Effector memory CD8-positive, alpha-beta T cell (primary cell): ENCODE measurements around the gene KIAA0319L.

ENCODE experiments used
- ATAC-seq: fragments of 150-1000 bp; cut with Tn5 transposase; replicated peaks from 2 replicates; pipeline ENCODE4 v1.10.0; 2021; ENCODE audit warnings: mild to moderate bottlenecking, moderate library complexity
- DNase-seq, 3 experiments: peaks; one replicate each; pipeline ENCODE4 v3.0.0; 2021
- H3K27ac Mint-ChIP-seq, 2 donors: one replicate each; pipeline ENCODE4 v1.8.0; 2022; ENCODE audit warnings: mild to moderate bottlenecking in 2 of 2, mixed read lengths in 2 of 2, moderate library complexity in 2 of 2
- H3K27me3 Mint-ChIP-seq, 2 donors: one replicate each; pipeline ENCODE4 v1.8.0; 2022; ENCODE audit warnings: mixed read lengths in 2 of 2
- H3K36me3 Mint-ChIP-seq: one replicate; pipeline ENCODE4 v1.8.0; 2022; ENCODE audit warnings: mild to moderate bottlenecking, moderate library complexity, mixed read lengths; ENCODE audit not compliant: insufficient read depth
- H3K4me1 Mint-ChIP-seq, 2 donors: one replicate each; pipeline ENCODE4 v1.8.0; 2022; ENCODE audit warnings: low read depth in 2 of 2, mixed read lengths in 2 of 2
- H3K4me3 Mint-ChIP-seq, 2 donors: one replicate each; pipeline ENCODE4 v1.8.0; 2022; ENCODE audit warnings: mild to moderate bottlenecking in 2 of 2, mixed read lengths in 2 of 2, moderate library complexity in 2 of 2
- H3K9me3 Mint-ChIP-seq, 2 donors: one replicate each; pipeline ENCODE4 v1.8.0; 2022; ENCODE audit warnings: mixed read lengths in 2 of 2

Gene KIAA0319L

DNA sequence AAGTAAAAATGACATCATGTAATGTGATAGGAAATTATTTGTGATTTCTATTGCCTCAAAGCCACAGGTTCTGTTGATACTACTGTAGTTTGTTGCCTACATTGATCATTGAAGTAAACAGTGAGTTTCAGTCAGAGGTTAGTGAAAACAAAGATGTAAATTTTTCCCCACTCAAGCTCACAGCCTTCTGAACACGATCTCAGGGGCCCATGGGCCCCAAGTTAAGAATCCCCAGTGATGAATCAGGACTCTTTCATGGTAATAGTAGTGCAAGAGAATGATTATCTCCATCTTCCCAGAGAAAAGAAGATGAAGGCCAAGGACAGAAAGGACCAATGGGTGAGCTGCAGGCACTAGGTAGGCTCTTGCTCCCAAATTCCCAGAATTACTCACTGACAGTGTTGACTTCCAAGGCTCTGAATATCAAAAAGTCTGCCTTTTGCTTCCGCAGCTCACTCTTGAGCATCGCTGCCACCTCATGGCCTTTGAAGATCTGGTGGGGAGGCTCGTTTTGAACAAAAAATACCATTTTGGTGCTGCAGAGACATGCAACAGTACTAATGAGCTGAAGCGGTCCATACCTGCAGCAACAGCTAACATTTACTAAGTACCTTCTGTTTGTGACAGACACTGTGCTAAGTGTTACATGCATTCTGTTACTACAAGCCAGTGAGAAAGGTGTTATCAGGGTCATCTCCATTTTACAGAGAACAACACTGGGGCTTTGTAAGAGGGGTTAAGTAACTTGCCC, 113.3 kb downstream of the KIAA0319L start:
- H3K4me1 Mint-ChIP-seq = no peaks in the 10 kb centered on the region
- H3K9me3 Mint-ChIP-seq = no peaks in the 10 kb centered on the region
- no peak for DNase-seq
- no peak for ATAC-seq
- H3K4me3 Mint-ChIP-seq = no peak overlapping the region
- no peaks in the 10 kb centered on the region for H3K27me3 Mint-ChIP-seq
- no peak overlapping the region for H3K27ac Mint-ChIP-seq
- peaks cover 37% of the 10 kb centered on the region for H3K36me3 Mint-ChIP-seq

DNA sequence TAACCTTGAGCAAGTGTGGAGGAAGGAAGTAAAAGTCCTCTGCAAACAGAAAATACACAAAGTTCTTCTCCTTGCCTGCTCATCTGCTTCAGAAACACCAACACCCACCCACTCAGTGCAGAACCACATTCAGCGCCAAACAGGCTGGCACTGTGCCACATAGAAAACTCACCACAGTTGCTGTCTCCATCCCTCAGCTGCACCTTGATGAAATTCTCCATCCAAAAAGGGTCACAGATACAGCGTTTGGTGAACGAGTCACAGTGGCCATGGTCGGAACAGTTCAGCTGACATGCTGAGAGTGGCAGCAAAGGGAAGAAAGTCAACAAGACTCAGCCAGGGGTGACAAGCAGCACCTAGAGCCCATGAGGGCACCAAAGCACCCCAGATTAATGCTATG, 114.5 kb downstream of the KIAA0319L start:
- no peaks in the 10 kb centered on the region for H3K27me3 Mint-ChIP-seq
- no peak overlapping the region for H3K4me3 Mint-ChIP-seq
- DNase-seq (no peak), ATAC-seq (no peak)
- H3K27ac Mint-ChIP-seq = no peak overlapping the region
- no peaks in the 10 kb centered on the region for H3K9me3 Mint-ChIP-seq
- H3K36me3 Mint-ChIP-seq = peaks cover 27% of the 10 kb centered on the region
- no peaks in the 10 kb centered on the region for H3K4me1 Mint-ChIP-seq

DNA sequence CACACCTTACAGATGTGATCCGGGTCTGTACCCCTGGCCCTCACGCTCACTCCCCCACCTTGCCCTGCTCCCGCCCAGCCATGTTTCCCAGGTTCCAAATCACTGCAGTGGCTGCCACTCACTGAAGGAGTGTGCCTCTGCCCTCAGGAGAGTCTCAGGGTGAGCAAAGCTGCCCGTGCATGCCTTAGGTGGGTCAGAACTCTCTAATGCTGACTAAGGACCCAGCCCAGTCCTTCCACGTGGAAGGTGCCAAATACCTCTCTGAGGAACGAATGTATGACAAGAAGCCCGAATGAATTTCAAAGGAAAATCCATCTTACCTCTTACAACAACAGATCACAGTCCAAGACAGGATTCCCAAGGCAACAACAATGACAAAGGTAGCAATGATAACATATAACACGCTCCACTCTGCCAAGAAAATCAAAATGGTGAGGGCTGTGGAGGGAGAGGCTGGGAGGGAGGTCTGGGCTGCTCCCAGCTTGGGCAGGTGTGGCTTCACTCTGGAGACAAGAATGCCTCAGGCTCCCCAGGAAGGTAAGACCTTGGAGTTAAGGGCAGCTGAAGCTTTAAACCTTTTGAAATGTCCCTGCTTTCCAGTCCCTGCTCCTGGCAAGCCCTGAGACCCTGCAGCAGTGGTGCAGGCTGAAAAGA, 115.2 kb downstream of the KIAA0319L start:
- Mint-ChIP-seq H3K9me3 (no peaks in the 10 kb centered on the region), H3K27me3 (no peaks in the 10 kb centered on the region), H3K4me1 (no peaks in the 10 kb centered on the region), H3K36me3 (peaks cover 26% of the 10 kb centered on the region), H3K27ac (no peak overlapping the region), H3K4me3 (no peak overlapping the region)
- ATAC-seq (no peak), DNase-seq (no peak)

DNA sequence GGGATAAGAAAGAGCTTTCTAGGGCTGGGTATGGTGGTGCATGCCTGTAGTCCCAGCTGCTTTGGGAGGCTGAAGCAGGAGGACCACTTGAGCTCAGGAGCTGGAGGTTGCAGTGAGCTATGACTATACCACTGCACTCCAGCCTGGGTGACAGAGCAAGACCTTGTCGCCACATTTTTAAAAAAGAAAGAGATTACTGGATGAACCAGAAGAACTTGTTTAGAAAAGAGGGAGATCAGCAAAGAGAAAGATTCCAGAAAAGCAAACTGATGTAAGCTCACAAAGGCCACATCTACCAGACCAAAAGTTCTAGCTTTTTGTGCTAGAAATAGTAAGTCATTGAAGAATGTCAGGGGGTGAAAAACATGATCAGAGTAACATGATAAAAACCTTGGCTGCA, 117.6 kb downstream of the KIAA0319L start:
- peak overlapping the region; percentile 11 to 33 for H3K27ac Mint-ChIP-seq
- no peak for ATAC-seq
- no peaks in the 10 kb centered on the region for H3K27me3 Mint-ChIP-seq
- H3K9me3 Mint-ChIP-seq = no peaks in the 10 kb centered on the region
- H3K36me3 Mint-ChIP-seq = peaks cover 38% of the 10 kb centered on the region
- no peak overlapping the region for H3K4me3 Mint-ChIP-seq
- no peaks in the 10 kb centered on the region for H3K4me1 Mint-ChIP-seq
- no peak for DNase-seq

DNA sequence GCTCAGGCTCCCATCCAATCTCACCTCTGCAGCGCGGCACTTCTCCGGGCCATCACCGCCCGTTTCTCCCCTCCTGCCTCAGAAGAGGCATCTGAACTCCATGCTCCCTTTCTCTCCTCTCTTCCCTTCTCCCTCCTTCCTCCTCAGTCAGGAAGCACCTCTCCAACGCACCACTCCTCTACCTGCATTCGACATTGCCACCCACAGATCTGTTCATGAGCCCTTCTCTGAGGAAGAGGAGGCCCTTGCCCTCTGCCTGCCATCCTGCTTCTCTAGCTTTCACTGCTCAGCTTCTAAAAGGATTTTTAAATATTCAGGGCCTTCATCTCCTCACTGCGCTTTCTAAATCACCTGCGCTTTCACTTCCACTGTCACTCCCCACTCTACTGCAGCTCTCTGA, 120.0 kb downstream of the KIAA0319L start:
- DNase-seq = no peak
- Mint-ChIP-seq H3K27me3 (no peaks in the 10 kb centered on the region), H3K9me3 (no peaks in the 10 kb centered on the region), H3K4me3 (no peak overlapping the region), H3K36me3 (peaks cover 53% of the 10 kb centered on the region), H3K27ac (peak overlapping the region; percentile 11 to 33), H3K4me1 (peaks cover 0 to 1% of the 10 kb centered on the region in 2 donors)
- ATAC-seq = no peak

DNA sequence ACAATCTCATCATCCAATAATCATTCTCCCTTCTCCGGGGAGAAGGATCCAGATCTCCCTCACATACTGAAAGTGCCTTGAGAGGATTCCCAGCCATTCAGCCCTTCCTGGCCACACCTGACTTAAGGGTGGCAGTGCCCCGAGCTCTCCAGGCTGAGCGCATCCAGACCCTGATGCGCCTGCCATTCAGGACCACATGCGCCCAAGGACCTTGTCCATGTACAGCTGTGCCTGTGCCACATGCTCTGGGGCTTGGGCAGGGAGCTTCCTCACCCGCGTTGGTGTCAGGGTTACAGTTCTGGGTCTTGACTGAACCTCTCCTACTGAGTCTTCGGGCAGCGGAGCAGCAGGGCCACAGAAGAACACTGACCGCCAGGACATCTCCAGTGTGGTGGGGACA, 121.1 kb downstream of the KIAA0319L start:
- Mint-ChIP-seq H3K4me1 (peaks cover 0 to 1% of the 10 kb centered on the region in 2 donors), H3K4me3 (no peak overlapping the region), H3K27me3 (no peaks in the 10 kb centered on the region), H3K9me3 (no peaks in the 10 kb centered on the region), H3K36me3 (peaks cover 47% of the 10 kb centered on the region), H3K27ac (peak overlapping the region in 1 of 2 donors; percentile 33)
- DNase-seq (no peak), ATAC-seq (no peak)

DNA sequence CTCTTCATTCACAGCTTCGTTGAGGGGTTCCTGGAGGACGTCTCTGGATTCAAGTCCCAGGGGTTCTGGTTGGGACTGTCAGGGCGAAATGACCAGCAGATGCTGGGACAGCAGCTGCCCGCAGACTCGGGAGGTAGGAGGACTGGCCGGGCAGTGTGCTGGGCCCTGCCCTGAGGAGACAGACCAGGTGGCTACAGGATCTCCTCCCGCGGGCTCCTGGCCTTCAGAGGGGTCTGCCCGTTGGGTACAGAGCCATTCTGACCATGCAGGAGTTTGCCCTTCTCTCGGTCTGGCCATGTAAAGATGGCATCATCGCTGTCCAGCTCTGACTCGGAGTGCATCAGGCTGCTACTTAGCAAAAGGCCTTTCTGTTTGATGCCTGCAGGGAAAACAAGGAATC, 122.5 kb downstream of the KIAA0319L start:
- Mint-ChIP-seq H3K27me3 (no peaks in the 10 kb centered on the region), H3K9me3 (no peaks in the 10 kb centered on the region), H3K27ac (no peak overlapping the region), H3K36me3 (peaks cover 44% of the 10 kb centered on the region), H3K4me1 (peaks cover 0 to 1% of the 10 kb centered on the region in 2 donors), H3K4me3 (no peak overlapping the region)
- DNase-seq (no peak), ATAC-seq (no peak)

DNA sequence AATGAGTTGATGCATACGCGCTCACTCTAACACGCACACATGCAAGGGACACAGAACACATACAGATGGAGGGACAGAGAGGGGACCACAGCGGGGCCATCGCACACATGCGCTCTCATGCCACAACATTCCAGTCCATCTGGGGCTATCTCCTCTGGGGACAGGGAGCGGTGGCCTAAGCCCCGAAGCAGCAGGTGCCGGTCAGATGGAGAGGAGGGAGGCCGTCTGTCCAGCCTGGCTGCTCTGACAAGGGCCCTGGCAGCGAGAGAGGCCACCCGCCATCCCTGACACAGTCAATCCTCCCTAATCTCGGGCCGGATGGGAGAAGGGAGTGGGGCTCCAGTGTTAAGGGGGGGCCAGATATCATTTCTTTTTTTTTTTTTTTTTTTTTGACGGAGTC, 123.5 kb downstream of the KIAA0319L start:
- ATAC-seq (no peak), DNase-seq (no peak)
- Mint-ChIP-seq H3K27ac (peak overlapping the region in 1 of 2 donors; percentile 25), H3K4me1 (peaks cover 0 to 1% of the 10 kb centered on the region in 2 donors), H3K9me3 (no peaks in the 10 kb centered on the region), H3K4me3 (no peak overlapping the region), H3K36me3 (peaks cover 39% of the 10 kb centered on the region), H3K27me3 (no peaks in the 10 kb centered on the region)

DNA sequence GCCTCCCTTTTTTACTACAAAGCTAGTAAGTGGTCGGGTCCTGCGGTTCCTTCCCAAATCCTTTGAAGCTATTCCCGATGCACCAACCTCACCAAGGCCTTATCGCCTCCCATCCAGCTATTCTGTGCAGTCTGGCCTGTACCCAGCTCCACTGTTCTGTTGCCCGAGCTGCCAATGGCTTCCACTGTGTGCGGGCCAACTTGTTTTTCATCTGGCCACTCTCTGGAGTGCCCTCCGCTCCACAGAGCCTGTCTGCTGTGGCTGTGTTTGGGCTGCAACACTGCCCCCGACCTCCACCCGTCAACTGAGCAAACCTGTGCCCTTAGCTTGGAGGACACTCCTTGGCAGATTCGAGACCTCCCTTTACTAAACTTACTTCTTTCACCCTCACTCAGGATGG, 125.0 kb downstream of the KIAA0319L start:
- Mint-ChIP-seq H3K4me1 (peaks cover 0 to 1% of the 10 kb centered on the region in 2 donors), H3K36me3 (peaks cover 35% of the 10 kb centered on the region), H3K9me3 (no peaks in the 10 kb centered on the region), H3K27ac (no peak overlapping the region), H3K4me3 (no peak overlapping the region), H3K27me3 (no peaks in the 10 kb centered on the region)
- no peak for DNase-seq
- ATAC-seq = no peak

DNA sequence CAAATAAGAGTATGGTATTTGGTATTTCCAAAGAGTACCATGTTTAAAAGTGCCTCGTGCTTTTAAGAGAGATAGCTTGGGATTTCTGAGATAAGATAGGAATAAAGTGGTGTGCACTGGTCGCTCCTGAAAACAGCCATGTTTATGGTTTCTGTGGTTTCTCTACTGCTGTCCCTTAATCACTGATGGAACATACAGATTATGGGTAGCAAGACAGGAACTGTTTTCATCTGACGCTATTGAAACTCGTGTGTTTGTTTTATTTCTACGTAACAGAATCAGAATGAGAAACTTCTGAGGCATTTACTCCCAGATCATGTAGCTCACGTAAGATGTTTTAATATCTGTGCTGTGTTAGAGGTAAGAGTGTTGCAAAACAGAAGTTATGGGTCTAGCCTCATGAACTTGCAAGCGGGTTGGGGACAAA, 126.0 kb downstream of the KIAA0319L start:
- H3K36me3 Mint-ChIP-seq = peaks cover 29% of the 10 kb centered on the region
- no peak for ATAC-seq
- H3K27me3 Mint-ChIP-seq = no peaks in the 10 kb centered on the region
- no peaks in the 10 kb centered on the region for H3K9me3 Mint-ChIP-seq
- H3K27ac Mint-ChIP-seq = peak overlapping the region in 1 of 2 donors; percentile 0
- DNase-seq = no peak
- peaks cover 0 to 1% of the 10 kb centered on the region in 2 donors for H3K4me1 Mint-ChIP-seq
- no peak overlapping the region for H3K4me3 Mint-ChIP-seq

DNA sequence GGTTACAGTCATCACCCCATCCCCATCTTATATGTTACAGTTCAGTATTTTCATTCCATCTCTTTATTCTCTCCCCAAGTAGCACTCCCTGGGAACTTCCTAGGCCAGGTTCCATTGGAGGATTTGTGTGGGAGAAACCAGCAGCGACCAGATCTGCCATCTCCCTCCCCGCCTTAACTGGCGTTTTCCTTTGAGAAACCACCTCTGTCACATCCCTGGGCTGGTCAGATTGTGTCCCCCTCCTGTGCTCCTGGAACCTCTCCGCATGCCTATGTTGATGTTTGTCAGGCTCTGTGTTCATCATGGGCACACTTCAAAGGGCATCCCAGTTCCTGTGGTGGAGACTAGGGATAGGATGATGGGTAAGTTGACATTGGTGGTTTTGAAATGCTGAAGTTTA, 126.4 kb downstream of the KIAA0319L start:
- H3K36me3 Mint-ChIP-seq = peaks cover 27% of the 10 kb centered on the region
- ATAC-seq (no peak), DNase-seq (no peak)
- no peak overlapping the region for H3K27ac Mint-ChIP-seq
- peaks cover 0 to 1% of the 10 kb centered on the region in 2 donors for H3K4me1 Mint-ChIP-seq
- no peaks in the 10 kb centered on the region for H3K9me3 Mint-ChIP-seq
- H3K4me3 Mint-ChIP-seq = no peak overlapping the region
- no peaks in the 10 kb centered on the region for H3K27me3 Mint-ChIP-seq

DNA sequence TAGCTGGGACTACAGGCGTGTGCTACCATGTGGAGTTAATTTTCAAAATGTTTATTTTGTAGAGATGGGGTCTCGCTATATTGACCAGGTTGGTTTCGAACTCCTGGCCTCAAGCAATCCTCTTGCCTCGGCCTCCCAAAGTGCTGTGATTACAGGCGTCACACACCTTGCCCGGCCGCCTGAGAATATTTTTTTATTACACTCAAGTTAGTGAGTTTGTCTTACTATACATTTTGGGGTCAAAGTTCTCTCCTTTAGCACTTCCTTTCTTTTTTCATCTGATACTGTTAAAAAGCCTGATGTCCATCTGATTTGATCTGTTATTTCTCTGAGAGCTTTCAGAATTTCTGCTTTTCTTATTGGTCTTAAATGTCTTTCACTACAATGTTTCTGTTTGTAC, 128.8 kb downstream of the KIAA0319L start:
- Mint-ChIP-seq H3K36me3 (peaks cover 14% of the 10 kb centered on the region), H3K4me3 (no peak overlapping the region), H3K9me3 (no peaks in the 10 kb centered on the region), H3K4me1 (peaks cover 0 to 1% of the 10 kb centered on the region in 2 donors), H3K27ac (peak overlapping the region; percentile 63 to 65), H3K27me3 (no peaks in the 10 kb centered on the region)
- DNase-seq (no peak), ATAC-seq (no peak)

DNA sequence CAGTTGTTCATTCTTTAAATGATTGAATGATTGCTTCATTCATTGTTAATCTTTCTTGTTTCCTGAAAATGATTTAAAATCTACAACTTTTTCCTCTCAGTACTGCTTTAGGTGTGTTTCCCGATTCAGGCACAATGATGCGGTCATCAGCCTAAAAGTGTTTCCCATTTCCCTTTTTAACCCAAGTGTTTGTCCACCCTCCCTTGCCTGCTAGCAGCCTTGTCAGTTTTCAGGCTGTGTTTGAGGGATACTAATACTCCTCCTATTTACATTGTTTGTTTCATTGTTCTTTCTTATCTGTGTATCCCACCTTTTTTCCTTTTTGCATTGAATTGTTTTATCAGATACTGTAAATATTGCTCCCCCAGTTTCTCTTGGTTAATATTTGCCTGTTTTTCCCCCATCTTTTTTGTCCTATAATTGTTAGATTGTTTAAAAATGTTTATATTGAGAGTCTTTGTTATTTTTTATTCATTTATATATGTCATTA, 131.1 kb downstream of the KIAA0319L start:
- H3K27ac Mint-ChIP-seq = peak overlapping the region in 1 of 2 donors; percentile 26
- no peak for DNase-seq

DNA sequence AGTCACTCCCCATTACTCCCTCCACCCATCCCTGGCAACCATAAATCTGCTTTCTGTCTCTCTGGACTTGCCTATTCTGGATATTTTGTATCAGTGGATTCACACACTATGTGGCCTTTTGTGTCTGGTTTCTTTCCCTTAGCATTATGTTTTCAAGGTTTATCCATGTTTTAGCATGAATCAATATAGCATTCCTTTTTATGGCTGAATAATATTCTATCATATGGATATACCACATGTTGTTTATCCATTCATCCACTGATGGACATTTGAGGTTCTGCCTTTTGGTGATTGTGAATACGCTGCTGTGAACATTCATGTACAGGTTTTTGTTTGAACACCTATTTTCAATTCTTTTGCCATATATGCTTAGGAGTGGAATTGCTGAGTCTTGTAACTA, 148.3 kb downstream of the KIAA0319L start:
- ATAC-seq = no peak
- no peaks in the 10 kb centered on the region for H3K4me1 Mint-ChIP-seq
- peak overlapping the region in 1 of 2 donors; percentile 44 for H3K27ac Mint-ChIP-seq
- H3K27me3 Mint-ChIP-seq = no peaks in the 10 kb centered on the region
- no peak for DNase-seq
- H3K36me3 Mint-ChIP-seq = peaks cover 45% of the 10 kb centered on the region
- no peaks in the 10 kb centered on the region for H3K9me3 Mint-ChIP-seq
- H3K4me3 Mint-ChIP-seq = no peak overlapping the region

More for the DNA sequence above, 131.1 kb downstream of the KIAA0319L start:
- no peak for ATAC-seq
- no peaks in the 10 kb centered on the region for H3K9me3 Mint-ChIP-seq
- peaks cover 12% of the 10 kb centered on the region for H3K36me3 Mint-ChIP-seq
- no peaks in the 10 kb centered on the region for H3K27me3 Mint-ChIP-seq
- H3K4me1 Mint-ChIP-seq = no peaks in the 10 kb centered on the region
- H3K4me3 Mint-ChIP-seq = no peak overlapping the region
